GM18951 (cell line): ENCODE data around the gene DVL1.

ENCODE experiments used
- POLR2A ChIP-seq: IDR thresholded peaks from 4 replicates; pipeline ENCODE4 v1.6.1; 2011; ENCODE audit warnings: mild to moderate bottlenecking; ENCODE audit not compliant: insufficient read length, insufficient read depth; ENCODE audit errors: extremely low read depth
- in situ Hi-C: fragments of 300-500 bp; cut with MboI; formaldehyde crosslinking; loops from one replicate; pipeline ENCODE4 v1.12.0; 2022; ENCODE audit warnings: low sequenced_read_pairs, mixed read lengths, inconsistent platforms; ENCODE audit not compliant: unreplicated experiment

The DVL1 gene

GRCh38 chr1:1356796-1357401 lies 7.7 kb upstream of the DVL1 start:
- no peak for TF ChIP-seq POLR2A
- in situ Hi-C loops: no loop called here

DNA sequence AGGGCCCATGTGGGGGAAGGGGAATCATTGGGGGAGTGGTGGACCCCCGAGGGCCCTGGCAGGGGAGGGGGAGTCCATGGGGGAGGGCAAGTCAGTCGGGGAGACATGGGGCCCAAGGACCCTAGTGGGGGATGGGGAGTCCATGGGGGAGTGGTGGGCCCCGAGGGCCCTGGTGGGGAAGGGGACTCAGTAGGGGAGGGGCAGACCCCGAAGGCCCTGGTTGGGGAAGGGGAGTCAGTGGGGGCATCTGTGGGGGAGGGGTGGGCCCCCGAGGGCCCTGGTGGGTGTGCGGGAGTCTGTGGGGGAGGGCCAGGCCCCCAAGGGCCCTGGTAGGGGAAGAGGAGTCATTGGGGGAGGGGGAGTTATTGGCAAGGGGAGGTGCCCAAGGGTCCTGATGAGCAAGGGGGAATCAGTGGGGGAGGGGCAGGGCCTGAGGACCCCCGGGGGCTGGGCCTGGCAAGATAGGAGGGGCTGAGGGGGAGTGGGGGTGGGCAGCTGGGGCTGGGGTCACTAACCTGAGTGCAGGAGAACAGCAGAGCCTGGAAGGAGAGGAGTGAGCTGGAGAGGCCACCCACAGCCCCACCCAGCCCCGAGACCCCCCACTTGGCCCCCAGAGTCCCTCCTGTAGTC lies 7.1 kb upstream of the DVL1 start:
- in situ Hi-C loops: no loop called here
- no peak for TF ChIP-seq POLR2A

DNA sequence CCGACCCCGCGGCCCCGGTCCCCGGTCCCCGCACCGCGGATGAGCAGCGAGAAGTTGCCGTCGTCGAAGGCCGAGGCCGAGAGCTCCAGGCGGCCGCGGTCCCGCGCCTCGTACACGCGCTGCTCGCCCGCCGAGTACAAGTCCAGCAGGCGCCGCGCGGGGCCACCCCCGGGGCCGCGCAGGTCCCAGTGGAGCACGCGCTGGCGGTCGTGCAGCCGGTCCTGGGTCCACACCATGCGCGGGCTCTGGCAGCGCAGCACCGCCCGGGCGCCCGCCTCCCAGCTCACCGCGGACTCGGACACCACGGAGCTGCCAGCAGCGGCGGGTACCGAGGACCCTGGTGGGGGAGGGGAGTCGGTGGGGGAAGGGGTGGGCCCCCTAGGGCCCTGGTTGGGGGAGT lies 6.2 kb upstream of the DVL1 start:
- in situ Hi-C loops: no loop called here
- TF ChIP-seq POLR2A: no peak

- TF ChIP-seq POLR2A: no peak
- in situ Hi-C loops: no loop called here
Measured at GRCh38 chr1:1354271-1355247, 5.3 kb upstream of the DVL1 start.

- in situ Hi-C loops: no loop called here
- TF ChIP-seq POLR2A: no peak
Measured at GRCh38 chr1:1353389-1354151, 4.4 kb upstream of the DVL1 start.

- no peak for TF ChIP-seq POLR2A
- in situ Hi-C loops: no loop called here
Measured at GRCh38 chr1:1352786-1353388, 3.7 kb upstream of the DVL1 start.

DNA sequence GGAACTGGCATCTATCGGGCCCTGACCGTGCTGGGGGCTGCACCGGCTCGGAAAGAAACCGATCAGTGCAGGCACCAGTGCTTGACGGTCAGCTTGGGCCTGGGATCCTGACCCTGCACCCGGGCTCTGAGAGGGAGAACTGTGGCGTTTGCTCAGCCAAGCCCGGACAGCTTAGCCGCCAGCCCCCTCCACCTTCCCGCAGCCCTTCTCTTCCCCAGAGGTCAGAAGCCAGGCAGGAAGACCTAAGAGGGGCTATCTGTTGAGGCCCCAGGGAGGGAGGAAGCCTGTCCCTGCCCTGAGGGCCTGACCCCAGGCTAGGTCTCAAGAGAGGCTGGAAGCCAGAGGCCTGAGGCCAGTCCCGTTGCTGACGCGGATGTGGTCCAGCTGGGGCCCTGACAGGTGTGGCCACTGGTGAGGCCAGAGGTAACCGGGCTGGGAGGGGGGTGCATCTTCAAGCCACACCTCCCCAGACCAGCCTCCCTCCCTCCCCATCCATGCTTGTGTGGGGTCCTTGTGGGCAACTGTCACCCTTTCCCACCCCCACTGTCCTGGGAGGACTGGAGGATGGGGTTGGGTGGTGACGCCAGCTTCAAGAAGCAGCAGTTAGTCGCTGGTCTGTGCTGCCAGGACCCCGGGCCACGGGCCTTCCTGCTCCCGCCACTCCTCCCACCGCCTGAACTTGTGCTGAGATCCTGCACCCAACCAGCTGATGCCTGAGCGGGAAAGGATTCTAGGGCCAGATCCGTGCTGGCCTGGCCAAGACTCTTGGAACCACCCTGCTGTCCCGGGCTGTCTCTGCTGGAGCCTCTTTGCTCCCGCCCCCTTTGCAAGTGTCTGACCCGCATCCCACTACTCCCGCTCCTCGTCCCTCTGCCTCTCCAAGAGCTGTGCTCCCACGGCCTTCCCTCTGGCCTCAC lies 2.6 kb upstream of the DVL1 start:
- in situ Hi-C loops: no loop called here
- no peak for TF ChIP-seq POLR2A

DNA sequence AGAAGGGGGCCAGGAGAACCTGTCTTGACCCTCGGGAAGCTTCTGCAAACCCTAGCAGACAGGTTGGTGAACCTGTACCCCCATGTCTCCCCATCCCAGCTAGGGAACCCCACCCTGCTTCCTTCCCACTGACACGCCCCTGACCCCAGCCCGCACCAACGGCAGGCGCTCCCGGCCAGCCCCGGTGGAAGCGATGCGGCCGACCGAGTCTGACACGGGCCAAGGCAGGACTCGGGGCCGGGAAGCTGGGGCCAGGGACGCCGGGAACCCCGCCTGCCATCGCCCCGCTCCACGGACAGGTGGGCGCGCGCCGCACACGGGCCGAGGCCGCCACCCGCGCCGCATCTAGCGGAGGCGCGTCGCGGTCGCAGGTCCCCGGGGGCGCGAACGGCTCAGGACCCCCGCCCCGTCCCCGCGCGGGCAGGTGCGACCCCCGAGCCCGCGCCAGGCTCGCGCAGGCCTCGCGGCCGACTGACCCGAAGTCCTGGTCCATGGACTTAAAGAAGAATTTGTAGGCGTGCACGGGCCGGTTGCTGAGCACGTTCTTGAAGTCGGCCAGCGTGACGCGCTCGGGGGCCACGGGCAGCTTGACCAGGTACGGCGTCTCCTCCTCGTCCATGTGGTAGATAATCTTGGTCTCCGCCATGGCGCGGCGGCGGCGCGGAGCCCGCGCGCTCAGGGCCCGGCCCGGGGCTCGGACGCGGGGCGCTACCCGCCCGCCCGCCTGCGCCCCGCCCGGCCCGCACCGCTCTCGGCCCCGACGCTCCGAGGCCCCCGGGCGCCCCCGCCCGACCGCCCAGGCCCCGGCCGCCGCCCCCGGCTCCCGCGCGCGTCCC lies 580 bp downstream of the DVL1 start:
- no peak for TF ChIP-seq POLR2A
- in situ Hi-C loops: no loop called here

DNA sequence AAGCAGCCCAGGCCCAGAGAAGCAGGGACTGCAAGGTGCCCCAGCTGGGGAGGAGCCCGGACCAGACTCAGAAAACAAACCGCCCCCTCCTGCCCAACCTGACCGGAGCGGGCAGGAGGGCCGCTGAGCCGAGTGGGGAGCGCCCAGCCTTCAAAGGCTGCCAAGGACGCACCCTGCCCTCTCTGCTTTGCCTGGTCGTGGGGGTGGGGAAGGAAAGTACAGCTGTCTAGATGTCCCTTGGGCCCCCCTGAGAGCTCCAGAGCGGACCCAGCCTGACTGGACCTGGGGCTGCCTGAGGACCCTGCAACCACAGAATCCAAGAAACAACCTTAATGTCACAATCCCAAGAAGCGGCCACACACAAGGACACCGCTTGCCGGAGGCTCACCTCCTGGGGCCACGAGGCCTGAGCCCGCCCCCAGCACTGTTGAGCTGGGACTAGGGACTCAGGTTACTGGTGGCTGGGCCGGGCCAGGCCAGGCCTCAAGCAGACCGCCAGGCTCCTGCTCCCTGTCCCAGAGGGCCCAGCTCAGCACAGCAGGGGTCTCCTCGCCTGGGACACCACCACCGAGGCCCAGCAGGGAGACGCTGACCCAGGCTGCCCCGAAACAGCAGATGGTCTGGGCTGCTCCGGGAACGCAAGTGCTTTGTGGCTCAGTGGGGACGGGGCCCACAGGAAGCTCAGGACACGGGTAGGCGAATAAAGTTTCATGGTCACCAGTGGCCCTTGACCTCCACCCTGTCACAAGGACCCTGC lies 1.4 kb downstream of the DVL1 start:
- in situ Hi-C loops: no loop called here
- TF ChIP-seq POLR2A: no peak

GRCh38 chr1:1347026-1347595 lies 2.1 kb downstream of the DVL1 start:
- no peak for TF ChIP-seq POLR2A
- in situ Hi-C loops: no loop called here

DNA sequence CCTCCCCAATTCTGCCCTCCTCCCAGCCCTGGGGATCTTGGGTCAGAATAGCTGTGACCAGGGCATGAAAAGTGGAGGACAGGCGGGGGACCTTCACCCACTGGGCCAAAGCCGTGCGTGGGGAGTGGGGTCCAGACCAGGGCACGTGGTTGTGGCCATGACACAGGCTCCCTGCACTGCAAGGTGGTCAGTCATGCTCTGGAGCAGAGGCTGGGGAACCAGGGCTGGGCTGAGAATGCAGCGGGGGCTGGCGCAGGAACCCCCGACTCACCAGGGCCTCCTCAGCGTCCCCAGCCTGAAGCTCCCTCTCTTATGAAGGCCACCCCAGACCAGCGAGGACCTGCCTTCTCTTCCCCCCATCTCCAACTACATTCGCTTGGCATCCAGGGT lies 2.7 kb downstream of the DVL1 start:
- in situ Hi-C loops: no loop called here
- TF ChIP-seq POLR2A: no peak
